Right atrium auricular region (tissue), 2 donors: Measurements from ENCODE around the gene PRKCE. TPM values are rescaled to one million over a fixed set of nuclear protein-coding genes. Genes with fewer than 3 reads are reported as not detected.

Source experiments
- DNase-seq: peaks from one replicate; pipeline ENCODE4 v3.0.0-alpha.2; 2019; ENCODE audit warnings: low spot score
- H3K27ac ChIP-seq, 2 donors: fragments of 200-600 bp; sonication (generic); 1 replicate in 1 of 2; 2 replicates in 1 of 2; pipeline ENCODE4 v1.5.1; 2016 to 2019
- H3K27me3 ChIP-seq, 2 donors: fragments of 200-600 bp; sonication (generic); one replicate each; pipeline versions ENCODE4 v1.5.1 to v1.6.0; 2017 to 2019
- H3K36me3 ChIP-seq: fragments of 200-600 bp; sonication (generic); one replicate; pipeline ENCODE4 v1.5.1; 2016
- H3K4me1 ChIP-seq, 2 donors: fragments of 200-600 bp; sonication (generic); one replicate each; pipeline versions ENCODE4 v1.5.1 to v1.6.0; 2017 to 2019
- H3K4me3 ChIP-seq, 2 donors: fragments of 200-600 bp; sonication (generic); 1 replicate in 1 of 2; 2 replicates in 1 of 2; pipeline ENCODE4 v1.5.1; 2017 to 2019; ENCODE audit warnings: mild to moderate bottlenecking in 1 of 2, moderate library complexity in 1 of 2
- H3K9me3 ChIP-seq, 2 donors: fragments of 200-600 bp; sonication (generic); one replicate each; pipeline ENCODE4 v1.5.1; 2019
- total RNA-seq, 2 donors: library from RNA; depleted of rRNA; stranded (reverse); fragments of >200 nt; gene quantifications; one replicate each; pipeline ENCODE4 v1.1.0, GENCODE V29; 2016
- TF ChIP-seq, protein P1 (sequence below), 2 donors: fragments of 200-600 bp; sonication (generic); IDR thresholded peaks; one replicate each; pipeline ENCODE4 v1.5.1; 2019; ENCODE audit warnings: antibody characterized with exemption in 2 of 2

PRKCE gene
- total RNA-seq, 2 donors from 2014 or later = 7.2 to 11.8 TPM

DNA sequence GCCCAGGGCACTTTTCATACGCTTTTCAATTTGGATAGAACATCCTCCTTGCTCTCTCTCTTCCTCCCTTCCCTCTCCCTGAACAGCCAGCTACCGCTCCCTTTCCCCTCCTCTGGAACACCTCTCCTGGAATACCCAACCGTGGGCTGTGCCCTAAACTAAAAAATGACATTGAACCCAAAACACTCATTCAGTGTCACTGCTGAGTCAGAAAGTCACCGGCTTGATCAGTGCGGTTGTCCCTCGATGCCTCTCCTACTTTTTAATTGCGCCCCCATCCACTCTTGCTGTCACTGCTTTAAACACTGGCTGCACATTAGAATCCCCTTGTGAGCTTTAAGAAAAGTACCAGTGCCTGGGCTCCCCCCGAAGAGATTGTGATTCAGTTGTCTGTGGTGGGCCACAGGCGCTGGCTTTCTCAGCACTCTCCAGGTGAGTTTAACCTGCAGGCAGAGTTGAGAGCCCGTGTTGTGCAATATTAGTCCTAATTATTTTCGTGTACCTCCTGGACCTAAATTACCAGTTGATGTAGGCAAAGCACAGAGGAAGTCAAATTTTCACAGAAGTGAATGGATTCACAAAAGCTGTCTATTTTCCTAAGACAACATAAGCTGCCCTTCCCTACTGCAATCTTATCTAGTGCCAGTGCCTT lies 302.0 kb downstream of the PRKCE start:
- H3K27ac ChIP-seq = no peak overlapping the region
- no peaks in the 10 kb centered on the region for H3K36me3 ChIP-seq
- H3K27me3 ChIP-seq = no peaks in the 10 kb centered on the region
- H3K9me3 ChIP-seq = no peaks in the 10 kb centered on the region
- no peak overlapping the region for H3K4me3 ChIP-seq
- TF ChIP-seq, protein P1, sequence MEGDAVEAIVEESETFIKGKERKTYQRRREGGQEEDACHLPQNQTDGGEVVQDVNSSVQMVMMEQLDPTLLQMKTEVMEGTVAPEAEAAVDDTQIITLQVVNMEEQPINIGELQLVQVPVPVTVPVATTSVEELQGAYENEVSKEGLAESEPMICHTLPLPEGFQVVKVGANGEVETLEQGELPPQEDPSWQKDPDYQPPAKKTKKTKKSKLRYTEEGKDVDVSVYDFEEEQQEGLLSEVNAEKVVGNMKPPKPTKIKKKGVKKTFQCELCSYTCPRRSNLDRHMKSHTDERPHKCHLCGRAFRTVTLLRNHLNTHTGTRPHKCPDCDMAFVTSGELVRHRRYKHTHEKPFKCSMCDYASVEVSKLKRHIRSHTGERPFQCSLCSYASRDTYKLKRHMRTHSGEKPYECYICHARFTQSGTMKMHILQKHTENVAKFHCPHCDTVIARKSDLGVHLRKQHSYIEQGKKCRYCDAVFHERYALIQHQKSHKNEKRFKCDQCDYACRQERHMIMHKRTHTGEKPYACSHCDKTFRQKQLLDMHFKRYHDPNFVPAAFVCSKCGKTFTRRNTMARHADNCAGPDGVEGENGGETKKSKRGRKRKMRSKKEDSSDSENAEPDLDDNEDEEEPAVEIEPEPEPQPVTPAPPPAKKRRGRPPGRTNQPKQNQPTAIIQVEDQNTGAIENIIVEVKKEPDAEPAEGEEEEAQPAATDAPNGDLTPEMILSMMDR (IDR thresholded peaks at IDR 0.05) = no peak
- H3K4me1 ChIP-seq = peaks cover 0 to 14% of the 10 kb centered on the region in 2 donors
- peak; percentile 30 for DNase-seq

DNA sequence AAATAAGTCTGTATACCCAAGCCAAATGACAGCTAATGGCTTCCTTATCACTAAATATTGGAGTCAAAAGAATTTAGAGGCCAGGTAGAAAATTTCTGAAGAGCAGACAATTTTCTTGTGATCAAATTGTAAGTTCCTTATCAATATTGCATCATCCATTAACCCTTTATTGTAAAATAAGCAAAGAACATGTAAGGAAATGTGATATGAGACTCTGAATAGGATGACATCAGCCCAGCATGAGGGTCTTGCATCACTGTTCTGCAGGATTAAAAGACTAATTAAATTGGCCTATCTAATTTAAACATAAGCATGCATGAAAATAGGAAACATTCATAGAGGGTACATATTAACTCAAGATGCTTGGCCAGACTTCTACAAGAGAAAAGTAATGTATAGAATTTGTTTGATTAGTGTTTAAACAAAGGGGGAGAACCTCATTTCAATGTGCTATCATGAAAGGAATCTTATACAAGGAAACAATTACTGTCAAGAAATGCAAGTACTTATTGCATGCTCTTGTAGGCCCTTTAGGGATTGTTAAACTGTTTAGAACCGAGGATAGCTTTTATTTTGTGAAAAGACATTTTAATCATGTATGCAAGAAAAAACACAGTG lies 302.9 kb downstream of the PRKCE start:
- H3K27me3 ChIP-seq = no peaks in the 10 kb centered on the region
- DNase-seq = no peak
- TF ChIP-seq, protein P1 (IDR thresholded peaks at IDR 0.05) = no peak
- no peaks in the 10 kb centered on the region for H3K36me3 ChIP-seq
- H3K4me3 ChIP-seq = no peak overlapping the region
- no peaks in the 10 kb centered on the region for H3K9me3 ChIP-seq
- H3K4me1 ChIP-seq = peaks cover 0 to 14% of the 10 kb centered on the region in 2 donors
- H3K27ac ChIP-seq = no peak overlapping the region

DNA sequence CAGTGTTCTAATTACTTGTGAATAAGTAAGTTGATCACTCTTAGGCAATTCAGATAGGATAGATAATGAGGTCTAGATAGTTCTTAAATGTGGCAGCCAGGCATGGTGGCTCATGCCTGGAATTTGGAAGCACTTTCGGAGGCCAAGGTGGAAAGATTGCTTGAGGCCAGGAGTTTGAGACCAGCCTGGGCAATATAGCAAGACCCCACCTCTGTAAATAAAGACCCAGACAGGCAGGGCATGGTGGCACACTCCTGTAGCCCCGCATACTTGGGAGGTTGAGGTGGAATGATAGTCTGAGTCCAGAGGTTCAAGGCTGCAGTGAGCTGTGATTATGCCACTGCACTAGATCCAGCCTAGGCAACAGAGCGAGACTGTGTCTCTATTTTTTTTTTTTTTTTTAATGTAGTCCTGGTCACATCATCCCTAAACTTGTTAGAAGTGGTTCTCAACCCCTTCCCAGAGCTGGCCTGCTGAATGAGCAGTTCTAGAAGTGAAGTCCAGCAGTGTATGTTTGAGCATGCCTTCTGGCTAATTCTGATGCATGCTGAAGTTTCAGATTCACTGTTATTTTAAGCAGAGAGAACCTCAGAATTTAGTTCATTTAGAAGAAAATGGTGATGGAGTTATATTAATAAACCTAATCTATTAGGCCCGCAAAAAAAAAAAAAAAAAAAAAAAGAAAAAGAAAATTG lies 306.2 kb downstream of the PRKCE start:
- Histone ChIP-seq H3K27ac (no peak overlapping the region), H3K36me3 (no peaks in the 10 kb centered on the region), H3K4me3 (no peak overlapping the region), H3K27me3 (no peaks in the 10 kb centered on the region), H3K4me1 (peaks cover 0 to 20% of the 10 kb centered on the region in 2 donors), H3K9me3 (no peaks in the 10 kb centered on the region)
- TF ChIP-seq, protein P1 (IDR thresholded peaks at IDR 0.05) = no peak
- DNase-seq = no peak

DNA sequence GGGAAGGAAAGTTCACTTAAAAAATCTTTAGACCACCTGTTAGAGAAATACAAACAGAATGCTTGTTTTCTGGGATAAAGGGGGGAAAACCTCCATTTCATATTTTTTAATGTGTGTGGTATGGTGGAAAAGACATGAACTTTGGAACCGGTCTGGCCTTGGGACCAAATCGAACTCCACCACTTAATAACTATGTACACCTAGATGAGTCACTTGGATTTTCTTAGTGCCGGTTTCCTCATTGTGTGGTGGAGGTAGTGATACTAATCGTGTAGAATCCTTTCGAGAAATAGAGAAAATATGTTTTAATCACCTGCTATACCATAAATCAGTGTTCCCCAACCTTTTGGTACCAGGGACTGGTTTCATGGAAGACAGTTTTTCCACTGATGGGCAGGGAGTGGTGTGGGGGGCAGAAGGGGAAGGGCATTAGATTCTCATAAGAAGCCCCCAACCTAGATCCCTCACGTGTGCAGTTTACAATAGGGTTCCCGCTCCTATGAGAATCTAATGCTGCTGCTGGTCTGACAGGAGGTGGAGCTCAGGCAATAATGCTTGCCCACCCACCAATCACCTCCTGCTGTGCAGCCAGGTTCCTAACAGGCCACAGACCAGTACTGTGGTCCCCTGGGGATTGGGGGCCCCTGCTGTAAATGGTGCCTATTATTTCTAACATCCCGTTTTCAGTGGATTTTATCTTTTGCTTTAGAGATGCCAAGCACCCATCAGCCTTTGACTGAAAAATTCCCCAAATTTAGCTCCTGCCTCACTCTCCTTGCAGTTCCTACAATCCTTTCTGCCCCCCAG lies 308.8 kb downstream of the PRKCE start:
- peaks cover 0 to 44% of the 10 kb centered on the region in 2 donors for H3K4me1 ChIP-seq
- TF ChIP-seq, protein P1 (IDR thresholded peaks at IDR 0.05) = no peak

DNA sequence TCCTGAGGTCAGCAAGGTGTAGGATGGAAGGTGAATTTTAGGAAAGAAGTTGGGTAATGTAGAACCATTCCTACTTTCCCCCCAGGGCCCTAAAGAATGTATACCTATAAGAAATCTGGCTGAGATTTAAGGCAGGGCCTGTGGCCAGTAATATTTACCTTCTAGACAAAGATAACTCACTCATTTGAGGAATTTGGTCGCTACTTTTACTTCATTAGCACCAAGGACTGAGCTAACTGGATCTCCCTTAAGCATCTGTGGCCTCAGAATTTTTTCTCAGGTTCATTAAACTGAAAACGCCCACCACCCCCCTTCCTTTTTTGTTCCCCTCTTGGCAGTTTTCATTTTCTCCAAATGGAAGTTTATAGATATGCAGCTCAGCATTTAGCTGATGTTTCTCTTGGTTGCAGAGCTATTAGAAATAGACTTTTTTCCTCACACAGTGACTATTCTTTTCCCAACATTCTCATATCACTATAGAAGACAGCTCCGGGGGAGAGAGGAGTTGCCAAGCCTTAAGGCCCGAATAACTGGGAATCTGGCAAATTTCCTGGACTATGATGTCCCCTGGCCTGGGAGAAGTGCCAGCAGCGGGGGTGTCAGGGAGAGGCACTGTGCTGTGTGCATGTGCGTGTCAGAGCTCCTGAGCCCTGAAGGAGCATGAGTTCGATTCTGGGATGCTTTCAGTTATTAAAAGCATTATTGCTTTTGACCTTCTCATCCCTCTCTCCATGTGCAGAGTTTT lies 310.9 kb downstream of the PRKCE start:
- no peaks in the 10 kb centered on the region for H3K9me3 ChIP-seq
- peak; percentile 65 for DNase-seq
- TF ChIP-seq, protein P1 (IDR thresholded peaks at IDR 0.05) = no peak
- no peaks in the 10 kb centered on the region for H3K27me3 ChIP-seq
- H3K27ac ChIP-seq = peak overlapping the region; percentile 7 to 22
- no peaks in the 10 kb centered on the region for H3K36me3 ChIP-seq
- H3K4me1 ChIP-seq = peaks cover 0 to 44% of the 10 kb centered on the region in 2 donors
- no peak overlapping the region for H3K4me3 ChIP-seq

More for the DNA sequence above, 308.8 kb downstream of the PRKCE start:
- H3K27me3 ChIP-seq = no peaks in the 10 kb centered on the region
- no peak overlapping the region for H3K4me3 ChIP-seq
- H3K27ac ChIP-seq = no peak overlapping the region
- no peaks in the 10 kb centered on the region for H3K36me3 ChIP-seq
- DNase-seq = no peak
- H3K9me3 ChIP-seq = no peaks in the 10 kb centered on the region
